ENCODE results near the gene MVP. TPM values are rescaled to one million over a fixed set of nuclear protein-coding genes. Genes with fewer than 3 reads are reported as not detected.
"Not testable (repeated sequence)": the region's sequence is repeated elsewhere in the genome, so short reads cannot be mapped to it uniquely, and the experiment has no call there.

Gene MVP
- total RNA-seq, 2 donors from 2014 or later = 3.0 to 8.0 TPM

- H3K9ac ChIP-seq (ENCODE audit: extremely low read depth, low read length, poor library complexity, severe bottlenecking) = no peak overlapping the region
- H3K9me3 ChIP-seq (ENCODE audit: control insufficient read depth, low read length) = no peaks in the 10 kb centered on the region
- H3K4me3 Mint-ChIP-seq = no peak overlapping the region
- TF ChIP-seq, protein P1, sequence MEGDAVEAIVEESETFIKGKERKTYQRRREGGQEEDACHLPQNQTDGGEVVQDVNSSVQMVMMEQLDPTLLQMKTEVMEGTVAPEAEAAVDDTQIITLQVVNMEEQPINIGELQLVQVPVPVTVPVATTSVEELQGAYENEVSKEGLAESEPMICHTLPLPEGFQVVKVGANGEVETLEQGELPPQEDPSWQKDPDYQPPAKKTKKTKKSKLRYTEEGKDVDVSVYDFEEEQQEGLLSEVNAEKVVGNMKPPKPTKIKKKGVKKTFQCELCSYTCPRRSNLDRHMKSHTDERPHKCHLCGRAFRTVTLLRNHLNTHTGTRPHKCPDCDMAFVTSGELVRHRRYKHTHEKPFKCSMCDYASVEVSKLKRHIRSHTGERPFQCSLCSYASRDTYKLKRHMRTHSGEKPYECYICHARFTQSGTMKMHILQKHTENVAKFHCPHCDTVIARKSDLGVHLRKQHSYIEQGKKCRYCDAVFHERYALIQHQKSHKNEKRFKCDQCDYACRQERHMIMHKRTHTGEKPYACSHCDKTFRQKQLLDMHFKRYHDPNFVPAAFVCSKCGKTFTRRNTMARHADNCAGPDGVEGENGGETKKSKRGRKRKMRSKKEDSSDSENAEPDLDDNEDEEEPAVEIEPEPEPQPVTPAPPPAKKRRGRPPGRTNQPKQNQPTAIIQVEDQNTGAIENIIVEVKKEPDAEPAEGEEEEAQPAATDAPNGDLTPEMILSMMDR (conservative IDR thresholded peaks at IDR 0.05) = no peak
- no peaks in the 10 kb centered on the region for H3K9me3 Mint-ChIP-seq
- H3K27ac Mint-ChIP-seq = no peak overlapping the region
- no peaks in the 10 kb centered on the region for H3K4me1 ChIP-seq (ENCODE audit: control insufficient read depth, insufficient read depth, low read length)
- no peaks in the 10 kb centered on the region for H3K36me3 Mint-ChIP-seq (ENCODE audit: low read depth)
- H3K27me3 Mint-ChIP-seq (ENCODE audit: insufficient read depth) = no peaks in the 10 kb centered on the region
- no peaks in the 10 kb centered on the region for H3K27me3 ChIP-seq (ENCODE audit: control insufficient read depth, insufficient read depth, low read length, poor library complexity, severe bottlenecking)
- H3K4me3 ChIP-seq (ENCODE audit: low read length) = no peak overlapping the region
- H3K27ac ChIP-seq (ENCODE audit: low read depth, low read length) = no peak overlapping the region
- no peak for DNase-seq
- 98% methylated on average over 2 of the region's 2 CpGs; no CpG with 5 or more reads in 1 of the 2 experiments for WGBS, 2 experiments (ENCODE audit: insufficient coverage in 1 of 2, insufficient read length in 1 of 2)
- no peaks in the 10 kb centered on the region for H3K4me1 Mint-ChIP-seq
- H3K36me3 ChIP-seq (ENCODE audit: control insufficient read depth, insufficient read depth, low read length) = no peaks in the 10 kb centered on the region
These were observed 11.2 kb downstream of the MVP start for GRCh38 chr16:29831490-29831889.

DNA sequence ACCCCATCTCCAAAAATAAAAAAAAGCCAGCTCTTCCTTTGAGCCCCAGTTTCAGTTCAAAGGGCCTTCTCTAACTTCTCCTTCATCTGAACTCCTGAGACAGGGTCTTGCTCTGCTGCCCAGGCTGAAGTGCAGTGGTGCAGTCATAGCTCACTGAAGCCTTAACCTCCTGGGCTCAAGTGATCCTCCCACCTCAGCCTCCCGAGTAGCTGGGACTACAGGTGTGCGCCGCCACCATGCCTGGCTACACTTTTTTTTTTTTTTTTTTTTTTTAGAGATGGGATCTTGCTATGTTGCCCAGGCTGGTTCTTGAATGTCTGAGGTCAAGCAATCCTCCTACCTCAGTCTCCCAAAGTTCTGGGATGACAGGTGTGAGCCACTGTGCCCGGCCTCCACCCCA, 13.0 kb downstream of the MVP start:
- not testable (repeated sequence) for H3K4me1 Mint-ChIP-seq; H3K9ac ChIP-seq (ENCODE audit: extremely low read depth, low read length, poor library complexity, severe bottlenecking); H3K36me3 ChIP-seq (ENCODE audit: control insufficient read depth, insufficient read depth, low read length); H3K27ac ChIP-seq (ENCODE audit: low read depth, low read length); H3K27me3 ChIP-seq (ENCODE audit: control insufficient read depth, insufficient read depth, low read length, poor library complexity, severe bottlenecking); H3K27me3 Mint-ChIP-seq (ENCODE audit: insufficient read depth); DNase-seq; H3K9me3 Mint-ChIP-seq; H3K4me1 ChIP-seq (ENCODE audit: control insufficient read depth, insufficient read depth, low read length); H3K36me3 Mint-ChIP-seq (ENCODE audit: low read depth); H3K27ac Mint-ChIP-seq; H3K9me3 ChIP-seq (ENCODE audit: control insufficient read depth, low read length); H3K4me3 ChIP-seq (ENCODE audit: low read length); H3K4me3 Mint-ChIP-seq
- 83 to 97% methylated on average over 1 to 3 of the region's 4 CpGs for WGBS, 2 experiments (ENCODE audit: insufficient coverage in 1 of 2, insufficient read length in 1 of 2)

DNA sequence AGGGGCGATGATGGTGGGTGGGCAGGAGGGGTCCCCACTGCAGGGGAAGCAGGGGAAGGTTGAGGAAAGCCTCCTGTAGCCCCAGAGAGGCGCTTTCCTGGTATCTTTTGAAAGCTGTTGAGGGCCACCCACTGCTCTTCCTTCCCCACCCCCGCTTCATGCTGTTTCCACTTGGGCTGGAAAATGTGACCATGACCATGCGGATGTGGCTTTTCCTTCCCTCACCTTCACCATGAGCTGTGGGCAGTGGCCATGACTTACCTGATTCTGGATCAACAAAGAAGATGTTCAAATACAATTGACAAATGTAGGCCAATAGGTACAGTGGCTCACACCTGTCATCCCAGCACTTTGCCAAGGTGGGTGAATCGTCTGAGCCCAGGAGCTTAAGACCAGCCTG, 13.8 kb downstream of the MVP start:
- WGBS, 2 experiments (ENCODE audit: insufficient coverage in 1 of 2, insufficient read length in 1 of 2) = 91 to 96% methylated on average over 4 to 5 of the region's 5 CpGs
- no peaks in the 10 kb centered on the region for H3K27me3 Mint-ChIP-seq (ENCODE audit: insufficient read depth)
- no peaks in the 10 kb centered on the region for H3K4me1 Mint-ChIP-seq
- Histone ChIP-seq H3K9ac (ENCODE audit: extremely low read depth, low read length, poor library complexity, severe bottlenecking) (no peak overlapping the region), H3K27me3 (ENCODE audit: control insufficient read depth, insufficient read depth, low read length, poor library complexity, severe bottlenecking) (no peaks in the 10 kb centered on the region), H3K4me1 (ENCODE audit: control insufficient read depth, insufficient read depth, low read length) (no peaks in the 10 kb centered on the region), H3K36me3 (ENCODE audit: control insufficient read depth, insufficient read depth, low read length) (no peaks in the 10 kb centered on the region), H3K9me3 (ENCODE audit: control insufficient read depth, low read length) (no peaks in the 10 kb centered on the region), H3K27ac (ENCODE audit: low read depth, low read length) (no peak overlapping the region), H3K4me3 (ENCODE audit: low read length) (no peak overlapping the region)
- H3K27ac Mint-ChIP-seq = no peak overlapping the region
- TF ChIP-seq, protein P1 (conservative IDR thresholded peaks at IDR 0.05) = no peak
- H3K4me3 Mint-ChIP-seq = no peak overlapping the region
- no peaks in the 10 kb centered on the region for H3K9me3 Mint-ChIP-seq
- no peak for DNase-seq
- no peaks in the 10 kb centered on the region for H3K36me3 Mint-ChIP-seq (ENCODE audit: low read depth)

DNA sequence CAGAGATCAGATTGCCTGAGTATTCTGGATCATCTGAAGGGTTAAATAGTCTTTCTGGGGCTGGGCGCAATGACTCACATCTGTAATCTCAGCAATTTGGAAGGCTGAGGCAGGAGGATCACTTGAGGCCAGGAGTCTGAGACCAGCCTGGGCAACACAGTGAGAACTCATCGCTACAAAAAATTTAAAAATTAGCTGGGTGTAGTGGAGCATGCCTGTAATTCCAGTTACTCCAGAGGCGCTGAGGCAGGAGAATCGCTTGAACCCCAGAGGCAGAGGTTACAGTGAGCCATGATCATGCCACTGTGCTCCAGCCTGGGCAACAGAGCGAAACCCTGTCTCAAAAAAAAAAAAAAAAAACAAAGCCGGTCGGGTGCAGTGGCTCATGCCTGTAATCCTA, 15.7 kb downstream of the MVP start:
- no peak overlapping the region for H3K27ac ChIP-seq (ENCODE audit: low read depth, low read length)
- no peaks in the 10 kb centered on the region for H3K9me3 ChIP-seq (ENCODE audit: control insufficient read depth, low read length)
- no peaks in the 10 kb centered on the region for H3K4me1 ChIP-seq (ENCODE audit: control insufficient read depth, insufficient read depth, low read length)
- no peaks in the 10 kb centered on the region for H3K27me3 ChIP-seq (ENCODE audit: control insufficient read depth, insufficient read depth, low read length, poor library complexity, severe bottlenecking)
- Mint-ChIP-seq H3K4me1 (no peaks in the 10 kb centered on the region), H3K36me3 (ENCODE audit: low read depth) (no peaks in the 10 kb centered on the region), H3K27me3 (ENCODE audit: insufficient read depth) (no peaks in the 10 kb centered on the region), H3K4me3 (no peak overlapping the region), H3K27ac (no peak overlapping the region), H3K9me3 (no peaks in the 10 kb centered on the region)
- H3K4me3 ChIP-seq (ENCODE audit: low read length) = no peak overlapping the region
- no peak overlapping the region for H3K9ac ChIP-seq (ENCODE audit: extremely low read depth, low read length, poor library complexity, severe bottlenecking)
- 85 to 94% methylated on average over 7 of the region's 7 CpGs for WGBS, 2 experiments (ENCODE audit: insufficient coverage in 1 of 2, insufficient read length in 1 of 2)
- no peaks in the 10 kb centered on the region for H3K36me3 ChIP-seq (ENCODE audit: control insufficient read depth, insufficient read depth, low read length)
- DNase-seq = no peak
- TF ChIP-seq, protein P1 (conservative IDR thresholded peaks at IDR 0.05) = no peak

Data from endodermal cell (in vitro differentiated cells).